HG03565 (cell line): Measurements from ENCODE around the gene MSRB1.
A peak's percentile ranks its signal among the peaks of the same experiment; 100 is the strongest.
"Not testable (repeated sequence)": the region's sequence is repeated elsewhere in the genome, so short reads cannot be mapped to it uniquely, and the experiment has no call there.

Source experiments
- ATAC-seq: cut with Tn5 transposase; IDR thresholded peaks from one replicate; pipeline ENCODE4 v1.9.1; 2021; ENCODE audit warnings: mild to moderate bottlenecking, moderate library complexity; ENCODE audit not compliant: unreplicated experiment

MSRB1 gene

DNA sequence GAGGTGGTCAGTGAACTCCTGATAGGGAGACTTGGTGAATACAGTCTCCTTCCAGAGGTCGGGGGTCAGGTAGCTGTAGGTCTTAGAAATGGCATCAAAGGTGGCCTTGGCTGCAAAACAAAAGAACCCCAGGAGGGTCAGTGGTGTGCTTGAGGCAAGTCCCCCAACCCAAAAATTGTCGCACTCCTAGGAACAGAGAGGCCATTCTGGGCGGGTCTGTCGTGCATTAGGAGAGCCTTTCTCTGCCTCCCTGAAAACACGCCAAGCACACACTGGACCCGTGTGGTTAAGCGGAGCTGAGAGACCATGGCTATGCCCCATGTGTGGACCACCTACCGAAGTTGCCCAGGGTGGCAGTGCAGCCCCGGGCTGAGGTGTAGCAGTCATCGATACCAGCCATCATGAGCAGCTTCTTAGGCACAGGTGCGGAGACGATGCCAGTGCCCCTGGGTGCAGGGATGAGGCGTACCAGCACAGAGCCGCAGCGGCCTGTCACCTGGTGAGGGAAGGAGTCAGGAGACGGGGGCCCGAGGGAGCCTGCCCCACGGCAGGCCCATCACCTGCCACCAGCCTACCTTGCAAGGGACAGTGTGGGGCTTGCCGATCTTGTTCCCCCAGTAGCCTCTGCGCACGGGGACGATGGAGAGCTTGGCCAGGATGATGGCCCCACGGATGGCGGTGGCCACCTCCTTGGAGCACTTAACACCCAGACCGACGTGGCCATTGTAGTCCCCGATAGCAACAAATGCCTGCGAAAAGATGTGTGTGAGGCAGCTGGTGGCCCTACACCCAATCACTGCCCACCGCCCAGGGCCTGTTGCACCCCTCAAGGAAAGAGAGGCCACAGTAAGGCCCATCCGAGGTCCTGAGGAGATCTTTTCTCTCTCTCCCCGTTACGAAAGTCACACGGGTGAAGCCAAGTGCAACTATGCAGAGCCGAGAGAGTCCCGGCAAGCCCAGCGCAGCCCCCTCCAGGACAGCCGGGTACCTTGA is 19.5 kb upstream of the MSRB1 start:
- not testable (repeated sequence) for ATAC-seq

DNA sequence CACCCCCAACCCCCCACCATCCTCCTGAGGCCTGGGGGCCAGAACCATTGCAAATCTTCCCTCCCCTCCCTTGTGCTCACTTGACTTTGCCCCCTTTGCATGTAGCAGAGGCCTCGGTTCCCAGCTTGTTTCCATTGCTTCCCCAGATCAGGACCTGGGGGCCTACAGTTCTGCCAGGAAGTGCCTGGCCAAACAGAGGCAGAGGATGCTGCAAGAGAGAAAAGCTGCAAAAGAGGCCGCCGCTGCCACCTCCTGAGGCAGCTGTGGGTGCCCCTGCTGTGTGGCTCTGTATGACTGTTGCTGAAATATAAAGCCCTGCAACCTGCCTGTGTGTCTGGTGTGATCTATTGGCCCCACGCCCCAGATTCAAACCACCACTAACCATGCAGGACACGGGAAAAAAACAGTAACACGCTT is 18.7 kb upstream of the MSRB1 start:
- no peak for ATAC-seq

DNA sequence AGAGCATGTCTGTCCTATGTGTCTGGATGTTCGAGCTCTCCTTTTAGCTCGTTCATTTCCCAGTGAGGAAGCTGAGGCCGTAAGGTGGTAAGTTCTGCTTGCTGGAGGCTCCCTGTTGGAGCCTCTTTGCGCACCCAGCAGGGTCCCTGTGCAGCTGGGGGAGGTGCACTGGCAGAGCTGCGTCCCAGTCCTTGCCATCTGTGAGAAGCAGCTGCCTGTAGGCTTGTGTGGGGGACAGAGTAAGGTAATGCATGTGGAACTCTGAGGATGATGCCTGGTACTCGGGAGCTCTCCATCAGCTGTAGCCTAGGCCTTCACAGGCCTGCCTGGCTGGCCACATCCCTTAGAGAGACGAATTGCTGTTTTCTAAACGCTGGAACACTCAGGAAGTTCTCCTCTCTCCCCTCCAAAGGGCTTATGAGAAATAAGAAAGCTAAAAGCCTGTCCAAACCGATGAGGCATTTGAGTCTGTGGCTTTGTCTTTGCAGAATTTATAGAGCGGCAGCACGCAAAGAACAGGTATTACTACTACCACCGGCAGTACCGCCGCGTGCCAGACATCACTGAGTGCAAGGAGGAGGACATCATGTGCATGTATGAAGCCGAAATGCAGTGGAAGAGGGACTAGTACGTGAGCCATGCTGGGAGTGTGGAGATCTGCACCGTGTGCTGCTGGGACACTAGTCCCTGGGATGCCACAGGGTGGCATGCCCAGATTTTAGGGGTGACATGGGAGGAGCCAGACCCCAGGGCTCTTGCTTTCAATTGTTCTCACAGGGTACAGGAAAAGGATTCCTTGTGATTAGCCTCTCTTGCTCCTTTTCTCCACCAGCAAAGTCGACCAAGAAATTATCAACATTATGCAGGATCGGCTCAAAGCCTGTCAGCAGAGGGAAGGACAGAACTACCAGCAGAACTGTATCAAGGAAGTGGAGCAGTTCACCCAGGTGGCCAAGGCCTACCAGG is 17.9 kb upstream of the MSRB1 start:
- ATAC-seq = no peak

DNA sequence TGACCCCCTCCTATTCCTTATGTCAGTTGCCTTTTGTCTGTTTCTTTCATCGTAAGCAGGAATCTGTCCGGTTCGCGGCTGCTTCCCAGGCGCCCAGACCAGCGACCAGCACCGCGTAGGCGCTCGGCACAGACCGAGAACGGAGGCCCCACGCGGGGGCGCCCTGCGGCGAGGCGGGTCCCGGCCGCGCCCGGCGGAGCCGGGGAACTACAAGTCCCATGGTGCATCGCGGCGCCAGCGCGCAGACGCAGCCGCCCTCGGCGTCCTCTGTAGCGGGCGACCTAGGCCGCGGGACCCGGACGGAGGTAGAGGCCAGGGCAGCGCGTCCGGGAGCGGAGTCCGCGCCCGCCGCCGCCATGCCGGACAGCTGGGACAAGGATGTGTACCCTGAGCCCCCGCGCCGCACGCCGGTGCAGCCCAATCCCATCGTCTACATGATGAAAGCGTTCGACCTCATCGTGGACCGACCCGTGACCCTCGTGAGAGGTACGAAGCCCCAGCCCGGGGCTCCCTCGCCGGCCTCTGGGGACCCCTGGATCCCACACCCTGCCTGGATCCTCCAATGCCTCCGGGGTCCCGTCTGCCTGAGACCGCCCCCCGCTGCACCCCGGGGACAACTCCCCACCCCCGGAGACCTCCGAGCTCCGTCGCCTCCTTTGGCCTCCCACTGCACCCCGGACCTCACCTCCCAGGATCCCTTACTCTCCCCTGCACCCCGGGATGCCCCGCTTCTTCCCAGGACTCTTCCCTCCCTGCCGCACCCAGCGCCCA is 16.5 kb upstream of the MSRB1 start, which contains the start of gene NDUFB10:
Gene NDUFB10 (plus strand): TSS at position 270 of the 771 bp plus-strand sequence. CDS start 87 bp downstream, at position 357.
- peak; percentile 75 for ATAC-seq

DNA sequence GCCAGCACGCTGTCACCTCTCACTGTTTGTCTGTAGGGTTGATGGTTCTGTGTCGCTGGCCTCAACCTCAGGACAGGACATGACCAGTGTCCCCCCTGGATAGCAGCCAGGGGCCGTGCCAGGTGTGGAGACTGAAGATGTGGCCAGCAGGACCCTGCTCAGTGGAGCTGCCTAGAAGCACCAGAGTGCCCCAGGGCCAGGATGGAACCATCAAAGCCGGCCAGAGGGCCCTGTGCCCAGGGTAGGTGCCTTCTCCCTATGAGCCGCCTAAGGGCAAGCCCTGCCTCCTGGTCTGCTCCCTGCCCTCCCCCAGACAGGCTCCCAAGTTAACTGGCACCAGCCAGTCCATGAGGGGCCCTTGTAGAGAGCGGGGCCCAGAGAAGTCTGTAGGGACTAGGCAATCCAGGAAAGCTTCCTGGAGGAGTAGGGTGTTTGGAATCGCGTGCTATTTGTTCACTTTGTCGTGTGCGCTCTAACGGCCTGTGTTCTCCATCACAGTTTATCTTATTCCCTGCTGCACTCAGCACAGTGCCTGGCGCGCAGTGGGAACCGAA is 15.8 kb upstream of the MSRB1 start:
- ATAC-seq = no peak

DNA sequence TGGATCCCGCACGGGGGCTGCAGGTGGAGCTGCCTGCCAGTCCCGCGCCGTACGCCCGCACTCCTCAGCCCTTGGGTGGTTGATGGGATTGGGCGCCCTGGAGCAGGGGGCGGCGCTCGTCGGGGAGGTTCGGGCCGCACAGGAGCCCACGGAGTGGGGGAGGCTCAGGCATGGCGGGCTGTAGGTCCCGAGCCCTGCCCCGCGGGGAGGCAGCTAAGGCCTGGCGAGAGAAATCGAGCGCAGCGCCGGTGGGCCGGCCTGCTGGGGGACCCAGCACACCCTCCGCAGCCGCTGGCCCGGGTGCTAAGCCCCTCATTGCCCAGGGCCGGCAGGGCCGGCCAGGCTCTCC is 15.1 kb upstream of the MSRB1 start:
- ATAC-seq = not testable (repeated sequence)

DNA sequence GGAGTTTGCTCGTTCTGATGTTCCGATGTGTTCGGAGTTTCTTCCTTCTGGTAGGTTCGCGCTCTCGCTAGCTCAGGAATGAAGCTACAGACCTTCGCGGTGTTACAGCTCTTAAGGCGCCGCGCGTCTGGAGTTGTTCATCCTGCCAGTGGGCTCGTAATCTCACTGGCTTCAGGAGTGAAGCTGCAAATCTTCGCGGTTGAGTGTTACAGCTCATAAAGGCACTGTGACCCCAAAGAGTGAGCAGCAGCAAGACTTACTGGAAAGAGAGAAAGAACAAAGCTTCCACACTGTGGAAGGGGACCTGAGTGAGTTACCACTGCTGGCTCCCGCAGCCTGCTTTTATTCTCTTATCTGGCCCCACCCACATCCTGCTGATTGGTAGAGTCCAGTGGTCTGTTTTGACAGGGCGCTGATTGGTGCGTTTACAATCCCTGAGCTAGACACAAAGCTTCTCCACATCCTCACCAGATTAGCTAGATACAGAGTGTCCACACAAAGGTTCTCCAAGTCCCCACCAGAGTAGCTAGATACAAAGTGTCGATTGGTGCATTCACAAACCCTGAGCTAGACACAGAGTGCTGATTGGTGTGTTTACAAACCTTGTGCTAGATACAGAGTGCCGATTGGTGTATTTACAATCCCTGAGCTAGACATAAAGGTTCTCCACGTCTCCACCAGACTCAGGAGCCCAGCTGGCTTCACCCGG is 14.6 kb upstream of the MSRB1 start:
- ATAC-seq = not testable (repeated sequence)

DNA sequence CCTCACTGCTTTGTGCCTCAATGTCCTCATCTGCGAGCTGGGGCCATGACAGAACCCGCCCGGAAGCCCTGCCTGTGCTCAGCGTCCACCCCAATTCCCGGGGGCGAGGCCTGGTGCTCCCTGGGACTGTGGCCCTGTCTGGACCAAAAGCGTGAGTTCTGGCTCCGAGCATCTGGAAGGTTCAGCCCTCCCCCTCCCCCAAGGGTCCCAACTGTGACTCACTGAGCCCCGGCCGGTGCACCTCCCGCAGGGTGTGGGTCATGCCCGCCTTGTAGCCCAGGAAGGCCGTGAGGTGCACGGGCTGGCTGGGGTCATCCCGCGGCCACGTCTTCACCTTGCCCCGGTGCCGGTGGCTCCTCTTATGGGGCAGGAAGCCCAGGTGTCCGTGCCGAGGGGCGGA is 10.7 kb upstream of the MSRB1 start:
- ATAC-seq = no peak

DNA sequence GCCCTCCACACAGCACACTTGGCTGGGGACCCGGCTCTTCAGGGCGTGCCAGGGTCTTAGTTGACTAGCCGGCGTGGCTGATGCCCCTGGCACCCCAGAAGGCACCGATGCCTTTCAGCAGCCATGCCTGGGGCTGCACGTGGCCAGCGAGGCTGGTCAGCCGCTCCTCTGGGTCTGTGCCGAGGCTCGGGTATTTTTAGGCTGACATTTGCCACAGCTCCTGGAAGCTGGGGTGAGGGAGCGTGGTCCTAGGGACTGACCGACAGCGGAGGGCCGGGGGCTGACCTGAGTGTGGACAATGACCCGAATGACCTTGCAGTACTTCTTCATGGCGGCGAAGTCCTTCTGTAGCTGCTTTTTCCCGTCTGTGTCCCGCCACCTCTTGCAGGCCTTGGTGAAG is 7.6 kb upstream of the MSRB1 start:
- ATAC-seq = no peak

DNA sequence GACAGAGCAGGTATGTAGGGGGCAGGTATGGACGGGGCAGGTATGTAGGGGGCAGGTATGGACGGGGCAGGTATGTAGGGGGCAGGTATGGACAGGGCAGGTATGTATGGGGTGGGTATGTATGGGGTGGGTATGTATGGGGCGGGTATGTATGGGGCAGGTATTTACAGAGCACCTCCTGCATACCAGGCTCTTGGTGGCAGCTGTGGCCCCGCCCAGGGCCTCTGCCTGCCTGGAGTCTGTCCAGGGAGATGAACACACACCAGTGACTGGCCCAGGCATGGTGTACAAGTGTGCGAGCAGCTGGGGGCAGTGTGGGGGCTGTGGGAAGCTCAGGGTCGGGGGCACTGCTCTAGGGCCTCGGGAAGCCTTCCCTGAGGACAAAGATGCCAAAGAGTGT is 7.0 kb upstream of the MSRB1 start:
- ATAC-seq = no peak

DNA sequence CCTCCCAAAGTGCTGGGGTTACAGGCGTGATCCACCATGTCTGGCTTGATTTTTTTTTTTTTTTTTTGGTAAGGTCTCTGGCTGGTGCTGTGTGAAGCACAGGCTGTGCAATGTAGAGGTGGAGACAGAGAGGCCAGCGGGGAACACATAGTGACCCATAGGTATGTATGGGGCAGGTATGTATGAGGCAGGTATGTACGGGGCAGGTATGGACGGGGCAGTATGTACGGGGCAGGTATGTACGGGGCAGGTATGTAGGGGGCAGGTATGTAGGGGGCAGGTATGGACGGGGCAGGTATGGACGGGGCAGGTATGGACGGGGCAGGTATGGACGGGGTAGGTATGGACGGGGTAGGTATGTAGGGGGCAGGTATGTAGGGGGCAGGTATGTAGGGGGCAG is 6.5 kb upstream of the MSRB1 start:
- no peak for ATAC-seq

DNA sequence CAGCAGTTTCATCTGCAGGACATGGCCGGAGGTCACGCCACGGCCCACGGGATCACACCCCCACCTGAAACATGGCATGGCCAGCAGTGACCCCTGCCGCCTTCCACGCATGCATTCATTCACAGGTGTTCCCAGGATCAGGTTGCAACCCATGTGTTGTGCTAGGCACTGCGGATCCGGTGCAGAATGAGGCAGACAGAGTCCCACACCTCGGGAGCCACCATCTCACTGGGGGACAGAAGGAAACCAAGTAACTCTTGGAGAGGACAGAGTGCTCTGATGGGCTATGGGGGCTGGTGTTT is 4.3 kb upstream of the MSRB1 start:
- no peak for ATAC-seq

DNA sequence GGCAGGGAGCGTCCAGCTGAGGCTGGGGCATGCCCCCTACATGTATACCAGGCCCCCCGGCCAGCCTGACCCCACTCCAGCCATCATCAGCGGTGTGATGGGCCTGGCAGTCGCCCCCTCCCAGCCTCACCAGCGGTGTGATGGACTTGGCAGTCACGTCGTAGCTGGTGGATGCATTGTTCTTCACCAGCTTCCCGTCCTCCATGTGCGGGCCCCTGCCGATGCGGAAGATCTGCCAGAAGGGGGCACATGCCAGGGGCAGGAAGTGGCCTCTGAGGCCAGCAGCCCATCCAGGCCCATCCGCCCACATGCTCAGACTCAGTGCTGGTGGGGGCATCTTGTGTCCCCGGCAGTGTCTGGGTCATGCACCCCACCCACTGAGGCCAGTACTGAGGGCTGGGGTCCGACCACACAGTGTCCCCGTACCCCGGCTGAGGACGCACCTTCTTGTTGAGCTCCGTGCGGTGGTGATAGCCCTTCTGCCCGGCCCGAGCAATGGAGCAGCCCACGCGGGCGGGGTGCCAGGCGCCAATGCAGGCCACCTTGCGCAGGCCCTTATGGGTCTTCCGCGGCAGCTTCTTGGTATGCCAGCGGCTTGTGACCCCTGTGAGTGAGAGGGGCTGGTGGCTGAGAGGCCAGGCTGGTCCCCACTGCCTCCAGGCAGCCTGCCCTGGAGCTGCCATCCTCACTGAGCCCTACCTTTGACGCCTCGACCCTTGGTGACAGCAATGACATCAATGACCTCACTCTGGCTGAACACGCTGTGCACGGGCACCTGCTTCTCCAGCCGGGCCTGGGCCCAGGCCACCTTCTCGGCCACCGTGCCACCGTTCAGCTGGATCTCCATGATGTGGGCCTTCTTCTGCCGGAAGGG is 3.7 kb upstream of the MSRB1 start:
- ATAC-seq = no peak

DNA sequence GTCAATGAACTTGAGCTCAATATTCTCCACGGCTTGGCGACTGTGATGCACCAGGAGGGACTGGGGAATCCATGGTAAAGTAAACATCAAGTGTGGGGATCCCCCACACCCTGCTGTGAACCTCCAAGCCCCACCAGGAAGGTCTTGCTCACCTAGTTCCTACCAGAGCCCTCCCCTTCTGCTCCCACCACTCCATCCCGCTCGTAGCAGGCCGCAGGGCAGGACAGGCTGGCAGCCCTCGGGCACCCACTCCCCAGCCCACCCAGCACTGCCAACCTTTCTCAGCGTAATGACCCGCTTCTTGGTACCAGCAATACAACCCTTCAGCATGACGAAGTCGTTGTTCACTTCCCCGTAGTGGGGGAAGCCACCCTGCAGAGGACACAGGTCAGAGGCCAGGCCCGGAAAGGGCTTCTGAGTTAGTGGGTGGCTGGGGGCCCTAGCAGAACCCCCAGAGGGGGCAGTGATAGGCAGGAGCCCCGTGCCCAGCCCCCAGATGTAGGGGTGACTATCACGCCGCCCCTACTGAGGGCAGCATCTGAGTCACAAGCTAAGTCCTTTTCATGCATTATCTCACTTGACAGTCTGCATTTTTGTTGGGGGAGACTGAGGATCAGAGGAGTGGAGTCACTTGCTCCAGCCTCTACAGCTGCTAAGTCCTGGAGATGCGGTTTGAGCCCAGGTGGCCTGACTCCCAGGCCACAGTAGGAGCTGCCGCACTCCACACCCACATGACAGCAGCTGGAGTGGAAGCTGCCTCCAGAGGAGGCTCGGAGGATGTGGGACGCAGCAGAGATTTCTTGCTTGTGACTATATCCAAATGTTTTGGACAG is 2.8 kb upstream of the MSRB1 start:
- ATAC-seq = no peak

DNA sequence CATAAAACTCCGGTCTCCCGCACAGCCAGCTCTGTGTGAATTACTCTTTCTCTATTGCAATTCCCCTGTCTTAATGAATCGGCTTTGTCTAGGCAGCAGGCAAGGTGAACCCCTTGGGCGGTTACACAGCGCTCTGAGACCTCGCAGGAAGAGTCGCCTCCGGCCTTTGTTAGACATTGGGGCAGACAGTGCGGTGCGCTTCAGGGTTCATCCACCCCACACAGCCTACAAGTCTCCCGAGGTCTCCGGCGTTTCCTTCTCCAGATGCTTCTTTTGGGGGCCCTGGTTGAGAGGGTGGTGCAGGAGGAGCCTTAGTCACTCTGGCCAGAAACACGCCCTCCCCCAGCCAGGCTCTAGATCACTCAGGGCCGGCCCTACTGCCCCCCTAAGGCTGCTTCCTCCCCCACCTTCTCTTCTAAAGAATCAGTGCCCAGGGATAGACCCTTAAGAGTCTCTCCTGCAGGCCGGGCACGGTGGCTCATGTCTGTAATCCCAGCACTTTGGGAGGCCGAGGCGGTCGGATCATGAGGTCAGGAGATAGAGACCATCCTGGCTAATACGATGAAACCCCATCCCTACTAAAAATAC is 1.7 kb upstream of the MSRB1 start:
- ATAC-seq = no peak

DNA sequence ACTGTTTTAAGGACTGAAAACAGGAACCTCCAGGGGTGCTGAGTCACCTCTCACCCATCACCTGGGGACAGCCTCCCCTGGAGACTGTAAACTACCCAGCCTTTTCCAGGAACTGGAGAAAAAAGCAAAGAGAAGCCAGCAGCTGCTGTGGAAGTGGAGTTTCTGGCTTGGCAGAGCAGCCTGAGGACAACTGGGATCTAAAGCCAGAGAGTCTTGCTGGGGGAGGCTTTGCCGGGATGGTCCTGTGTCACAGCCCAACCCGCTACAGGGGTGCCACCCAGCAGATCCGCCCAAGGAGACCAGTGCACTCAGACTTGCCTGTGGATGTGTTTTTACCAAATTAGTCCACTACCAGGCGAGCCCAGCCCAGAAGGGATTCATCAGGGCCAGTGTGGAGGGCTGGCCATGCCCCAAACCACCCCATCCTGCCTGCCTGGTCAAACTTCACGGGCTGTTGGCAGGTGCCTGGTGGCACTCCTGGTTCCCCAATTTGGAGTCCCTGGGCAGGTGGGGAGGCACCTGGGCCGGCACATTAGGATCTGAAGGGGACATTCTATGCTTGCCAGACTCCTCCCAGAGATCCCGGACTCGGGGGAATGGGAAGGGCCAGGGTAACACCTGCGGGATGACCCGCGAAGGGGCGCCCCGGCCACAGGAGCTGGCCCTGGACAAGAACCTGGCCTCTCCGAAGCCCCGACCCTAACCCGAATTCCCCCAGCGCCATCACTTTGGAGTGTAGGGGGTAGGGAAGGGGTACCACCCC is 771 bp downstream of the MSRB1 start:
- ATAC-seq = no peak
